ENCODE data around the gene RAP2A. TPM values are rescaled to one million over a fixed set of nuclear protein-coding genes. Genes with fewer than 3 reads are reported as not detected.

Gene RAP2A
- total and polyA plus RNA-seq, 9 of the 15 experiments (the other 6 are each of a cell fraction or from before 2014, with no cell fraction given): 1.8 to 11.7 (median 5.6) TPM

GRCh38 chr13:97445522-97446187, 11.7 kb downstream of the RAP2A start (continued):
- TF ChIP-seq IRF2 (CRISPR knock-in tag; IDR thresholded peaks at IDR 0.05): no peak
- no peak for TF ChIP-seq STAT5A (IDR thresholded peaks at IDR 0.05; ENCODE audit: borderline replicate concordance, low read length)
- peak; percentile 72 for TF ChIP-seq MAFK (IDR thresholded peaks at IDR 0.05; ENCODE audit: low read length)
- no peak for TF ChIP-seq CHCHD3 (CRISPR knock-in tag; IDR thresholded peaks at IDR 0.05)
- TF ChIP-seq ZNF253 (CRISPR knock-in tag; conservative IDR thresholded peaks at IDR 0.05): no peak
- no peak for TF ChIP-seq NR4A1 (CRISPR knock-in tag; IDR thresholded peaks at IDR 0.05)
- no peak for TF ChIP-seq NR4A1 (tag; IDR thresholded peaks at IDR 0.05)
- TF ChIP-seq MAFG (tag; conservative IDR thresholded peaks at IDR 0.05): peak; percentile 28; the same call in 1 of the 2 replicates
- TF ChIP-seq CREB3 (tag; conservative IDR thresholded peaks at IDR 0.05; ENCODE audit: low read depth): no peak
- no peak for TF ChIP-seq GABPB1 (CRISPR knock-in tag; IDR thresholded peaks at IDR 0.05)
- no peak for TF ChIP-seq NFRKB (IDR thresholded peaks at IDR 0.05; ENCODE audit: low read depth)
- TF ChIP-seq TRIM28 (IDR thresholded peaks at IDR 0.05): no peak
- TF ChIP-seq NRF1 (conservative IDR thresholded peaks at IDR 0.05 in 1 of 2, IDR thresholded peaks at IDR 0.05 in 1 of 2): no peak
- TF ChIP-seq LCOR (CRISPR knock-in tag; IDR thresholded peaks at IDR 0.05): no peak
- TF ChIP-seq ZNF561 (CRISPR knock-in tag; conservative IDR thresholded peaks at IDR 0.05): no peak
- TF ChIP-seq ZNF134 (CRISPR knock-in tag; conservative IDR thresholded peaks at IDR 0.05): no peak
- TF ChIP-seq, protein P1, sequence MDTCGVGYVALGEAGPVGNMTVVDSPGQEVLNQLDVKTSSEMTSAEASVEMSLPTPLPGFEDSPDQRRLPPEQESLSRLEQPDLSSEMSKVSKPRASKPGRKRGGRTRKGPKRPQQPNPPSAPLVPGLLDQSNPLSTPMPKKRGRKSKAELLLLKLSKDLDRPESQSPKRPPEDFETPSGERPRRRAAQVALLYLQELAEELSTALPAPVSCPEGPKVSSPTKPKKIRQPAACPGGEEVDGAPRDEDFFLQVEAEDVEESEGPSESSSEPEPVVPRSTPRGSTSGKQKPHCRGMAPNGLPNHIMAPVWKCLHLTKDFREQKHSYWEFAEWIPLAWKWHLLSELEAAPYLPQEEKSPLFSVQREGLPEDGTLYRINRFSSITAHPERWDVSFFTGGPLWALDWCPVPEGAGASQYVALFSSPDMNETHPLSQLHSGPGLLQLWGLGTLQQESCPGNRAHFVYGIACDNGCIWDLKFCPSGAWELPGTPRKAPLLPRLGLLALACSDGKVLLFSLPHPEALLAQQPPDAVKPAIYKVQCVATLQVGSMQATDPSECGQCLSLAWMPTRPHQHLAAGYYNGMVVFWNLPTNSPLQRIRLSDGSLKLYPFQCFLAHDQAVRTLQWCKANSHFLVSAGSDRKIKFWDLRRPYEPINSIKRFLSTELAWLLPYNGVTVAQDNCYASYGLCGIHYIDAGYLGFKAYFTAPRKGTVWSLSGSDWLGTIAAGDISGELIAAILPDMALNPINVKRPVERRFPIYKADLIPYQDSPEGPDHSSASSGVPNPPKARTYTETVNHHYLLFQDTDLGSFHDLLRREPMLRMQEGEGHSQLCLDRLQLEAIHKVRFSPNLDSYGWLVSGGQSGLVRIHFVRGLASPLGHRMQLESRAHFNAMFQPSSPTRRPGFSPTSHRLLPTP (IDR thresholded peaks at IDR 0.05; ENCODE audit: borderline replicate concordance, extremely low read depth, insufficient read length): no peak
- TF ChIP-seq MAFF (IDR thresholded peaks at IDR 0.05; ENCODE audit: low read length): peak; percentile 54; the same call in 1 of the 2 replicates
- TF ChIP-seq SMARCA4 (IDR thresholded peaks at IDR 0.05): no peak
- TF ChIP-seq C11orf30 (IDR thresholded peaks at IDR 0.05; ENCODE audit: low read depth): peak; percentile 48; the same call in 1 of the 2 replicates
- TF ChIP-seq ZC3H8 (IDR thresholded peaks at IDR 0.05): no peak
- TF ChIP-seq, protein P2, sequence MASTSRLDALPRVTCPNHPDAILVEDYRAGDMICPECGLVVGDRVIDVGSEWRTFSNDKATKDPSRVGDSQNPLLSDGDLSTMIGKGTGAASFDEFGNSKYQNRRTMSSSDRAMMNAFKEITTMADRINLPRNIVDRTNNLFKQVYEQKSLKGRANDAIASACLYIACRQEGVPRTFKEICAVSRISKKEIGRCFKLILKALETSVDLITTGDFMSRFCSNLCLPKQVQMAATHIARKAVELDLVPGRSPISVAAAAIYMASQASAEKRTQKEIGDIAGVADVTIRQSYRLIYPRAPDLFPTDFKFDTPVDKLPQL (IDR thresholded peaks at IDR 0.05; ENCODE audit: extremely low read depth, insufficient read length): no peak
